Testis (tissue), 2 donors: ENCODE results near the gene KCND1.

Experiments
- POLR2A ChIP-seq: fragments of 450-650 bp; IDR thresholded peaks from one replicate; pipeline ENCODE4 v1.6.1; 2017; ENCODE audit warnings: antibody characterized with exemption, mild to moderate bottlenecking, moderate library complexity
- TF ChIP-seq, protein P1 (sequence below), 3 experiments: fragments of 450-650 bp in 2 of 3; fragments of 200-600 bp in 1 of 3; sonication (generic) in 1 of 3; IDR thresholded peaks; one replicate each; pipeline ENCODE4 v1.5.1; 2016 to 2019; ENCODE audit warnings: antibody characterized with exemption in 3 of 3, mild to moderate bottlenecking in 2 of 3, moderate library complexity in 1 of 3

DNA sequence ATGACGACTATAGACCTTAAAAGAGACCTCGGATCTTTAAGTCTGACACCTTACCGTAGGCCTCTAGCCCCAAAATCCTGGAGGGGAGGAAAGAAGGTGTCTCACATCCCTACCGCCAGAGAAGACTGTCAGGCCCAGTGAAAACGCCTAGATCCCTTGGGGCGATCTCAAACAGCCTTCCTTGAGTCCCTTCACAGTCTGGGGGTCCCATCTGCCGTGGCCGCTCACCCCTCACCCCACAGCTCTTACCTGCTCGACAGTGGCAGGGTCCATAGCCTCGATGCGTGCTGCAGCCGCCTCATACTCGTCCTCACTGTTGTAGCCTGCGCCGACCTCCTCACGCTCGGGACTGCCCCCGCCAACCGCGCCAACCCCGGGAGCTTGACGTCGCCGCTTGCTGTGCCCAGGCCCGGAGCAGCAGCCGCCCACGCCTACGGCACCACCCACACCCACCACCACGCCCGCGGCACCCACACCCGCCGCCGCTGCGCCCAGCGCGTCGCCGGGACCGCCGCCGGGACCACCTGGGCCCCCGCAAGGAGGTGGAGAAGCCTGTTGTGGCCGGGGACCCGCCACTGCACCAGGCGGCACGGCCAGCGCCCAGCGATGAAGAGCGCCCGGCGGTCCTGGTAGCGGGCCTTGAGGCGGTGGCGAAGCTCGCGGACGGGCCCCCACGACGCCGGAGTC is 14.8 kb downstream of the KCND1 start:
- no peak for TF ChIP-seq POLR2A
- TF ChIP-seq, protein P1, sequence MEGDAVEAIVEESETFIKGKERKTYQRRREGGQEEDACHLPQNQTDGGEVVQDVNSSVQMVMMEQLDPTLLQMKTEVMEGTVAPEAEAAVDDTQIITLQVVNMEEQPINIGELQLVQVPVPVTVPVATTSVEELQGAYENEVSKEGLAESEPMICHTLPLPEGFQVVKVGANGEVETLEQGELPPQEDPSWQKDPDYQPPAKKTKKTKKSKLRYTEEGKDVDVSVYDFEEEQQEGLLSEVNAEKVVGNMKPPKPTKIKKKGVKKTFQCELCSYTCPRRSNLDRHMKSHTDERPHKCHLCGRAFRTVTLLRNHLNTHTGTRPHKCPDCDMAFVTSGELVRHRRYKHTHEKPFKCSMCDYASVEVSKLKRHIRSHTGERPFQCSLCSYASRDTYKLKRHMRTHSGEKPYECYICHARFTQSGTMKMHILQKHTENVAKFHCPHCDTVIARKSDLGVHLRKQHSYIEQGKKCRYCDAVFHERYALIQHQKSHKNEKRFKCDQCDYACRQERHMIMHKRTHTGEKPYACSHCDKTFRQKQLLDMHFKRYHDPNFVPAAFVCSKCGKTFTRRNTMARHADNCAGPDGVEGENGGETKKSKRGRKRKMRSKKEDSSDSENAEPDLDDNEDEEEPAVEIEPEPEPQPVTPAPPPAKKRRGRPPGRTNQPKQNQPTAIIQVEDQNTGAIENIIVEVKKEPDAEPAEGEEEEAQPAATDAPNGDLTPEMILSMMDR (IDR thresholded peaks at IDR 0.05), result no peak
